ENCODE results near the gene GCH1.

- TF ChIP-seq POLR2AphosphoS5 (IDR thresholded peaks at IDR 0.05; ENCODE audit: low read depth, low read length) (no peak), POLR2A (IDR thresholded peaks at IDR 0.05; ENCODE audit: low read depth, low read length) (no peak), TAF1 (IDR thresholded peaks at IDR 0.05; ENCODE audit: borderline replicate concordance, low read depth, low read length) (no peak)
Measured at GRCh38 chr14:54803926-54804537, 98.6 kb downstream of the GCH1 start.
